K562 treated with DMSO at 1 percent for 48 hours (cell line): ENCODE results near the gene FGFR1OP2. TPM values are rescaled to one million over a fixed set of nuclear protein-coding genes. Genes with fewer than 3 reads are reported as not detected.

ENCODE experiments used
- total RNA-seq: library from RNA; unstranded; fragments of 300-600 nt; gene quantifications from 2 replicates; pipeline ENCODE4 v1.2.3, GENCODE V29; 2022; ENCODE audit warnings: low replicate concordance; ENCODE audit errors: extremely low read depth

The FGFR1OP2 gene
- total RNA-seq, result 128 TPM in 1 of 2 replicates, not detected in the other

GRCh38 chr12:26937863-26938700 lies at the start of gene FGFR1OP2, which contains the start of gene INTS13:
Gene FGFR1OP2, plus strand, starts transcription at chr12:26938470. Its CDS starts 15,689 bp downstream, at chr12:26954159.
Gene INTS13, minus strand, starts transcription at chr12:26937981. Its CDS starts 1,178 bp downstream, at chr12:26936803.

DNA sequence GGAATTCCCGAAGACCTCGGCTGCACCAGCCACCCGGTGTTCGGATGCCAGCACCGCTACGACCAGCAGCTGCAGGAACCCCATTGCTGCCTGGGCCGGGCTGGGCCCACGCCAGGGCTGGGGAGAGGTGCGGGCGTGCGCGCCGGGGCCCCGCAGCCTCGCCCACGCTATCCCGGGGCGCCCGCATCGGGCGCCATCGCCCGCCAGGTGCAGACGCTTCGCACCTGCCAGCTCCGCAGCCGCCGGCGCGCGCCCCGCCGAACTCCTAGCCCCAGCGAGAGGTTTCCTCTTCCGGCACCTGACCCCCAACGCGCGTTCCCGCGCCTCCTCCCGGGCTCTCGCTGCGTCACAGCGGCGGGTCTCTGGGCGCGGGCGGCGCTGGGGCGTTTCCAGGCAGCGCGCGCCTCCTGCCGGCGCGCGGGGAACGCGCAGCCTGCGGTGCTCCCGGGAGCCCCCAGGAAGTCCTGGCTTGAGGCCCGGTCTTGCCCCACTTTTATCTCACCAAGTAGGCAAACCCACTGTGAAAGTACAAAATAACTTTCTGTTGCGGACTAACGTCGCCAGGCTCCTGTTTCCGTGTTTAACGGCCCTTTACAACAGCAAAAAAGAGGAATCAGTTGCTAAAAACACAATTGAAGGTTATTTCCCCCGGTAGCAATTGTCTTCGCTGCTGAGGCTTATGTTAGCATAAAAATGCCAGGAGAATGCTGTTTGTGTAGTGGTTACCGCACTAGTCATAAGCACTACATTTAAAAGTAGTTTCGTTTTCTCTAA lies 76.0 kb downstream of the FGFR1OP2 start, which contains the start of gene TM7SF3:
Gene TM7SF3, minus strand, starts transcription at position 300 of the 774 bp plus-strand sequence. Its CDS starts 216 bp downstream, at position 84.

Other genes starting within 250 kb of the FGFR1OP2 start
- not detected in 2 replicates for gene ITPR2, start 105.3 kb upstream of the FGFR1OP2 start, total RNA-seq
- gene INTS13, start 489 bp upstream of the FGFR1OP2 start, total RNA-seq, result not detected in 2 replicates
- gene TM7SF3, start 75.9 kb downstream of the FGFR1OP2 start, total RNA-seq, result not detected in 2 replicates
- not detected in 2 replicates for gene MED21, start 84.1 kb downstream of the FGFR1OP2 start, total RNA-seq
- not detected in 2 replicates for gene C12orf71, start 144.1 kb downstream of the FGFR1OP2 start, total RNA-seq